HepG2 (cell line): ENCODE data around the gene CERS6. TPM values are rescaled to one million over a fixed set of nuclear protein-coding genes. Genes with fewer than 3 reads are reported as not detected.

Experiments used
- FOXM1 ChIP-seq: sonication (generic); formaldehyde crosslinking; IDR thresholded peaks from 2 replicates; pipeline ENCODE4 v1.5.0; 2020; ENCODE audit warnings: missing genetic modification reagents
- GTF3A ChIP-seq: sonication (generic); formaldehyde crosslinking; conservative IDR thresholded peaks from 2 replicates; pipeline ENCODE4 v1.4.0; 2020; ENCODE audit warnings: mild to moderate bottlenecking, missing genetic modification reagents
- HNF4G ChIP-seq, 2 experiments: sonication (generic) in 1 of 2; formaldehyde crosslinking in 1 of 2; IDR thresholded peaks; 2 replicates each; pipeline versions ENCODE4 v1.4.0 to v1.6.1; 2011 to 2020; ENCODE audit warnings: borderline replicate concordance in 2 of 2, low read depth in 2 of 2, mild to moderate bottlenecking in 2 of 2, low read length in 1 of 2, missing genetic modification reagents in 1 of 2, moderate library complexity in 1 of 2
- MBNL3 ChIP-seq: fragments of 250-450 bp; sonication (Bioruptor Pico); conservative IDR thresholded peaks from 2 replicates; pipeline ENCODE4 v1.8.0; 2022; ENCODE audit warnings: mild to moderate bottlenecking, inconsistent platforms
- MEF2D ChIP-seq: sonication (generic); formaldehyde crosslinking; IDR thresholded peaks from 2 replicates; pipeline ENCODE4 v1.5.1; 2020; ENCODE audit warnings: mild to moderate bottlenecking, missing genetic modification reagents
- NR1H2 ChIP-seq: sonication (generic); formaldehyde crosslinking; IDR thresholded peaks from 2 replicates; pipeline ENCODE4 v1.8.1; 2022; ENCODE audit warnings: low read depth, missing genetic modification reagents, borderline replicate concordance
- RNF219 ChIP-seq: sonication (generic); formaldehyde crosslinking; IDR thresholded peaks from 2 replicates; pipeline ENCODE4 v1.5.0; 2020; ENCODE audit warnings: mild to moderate bottlenecking, missing genetic modification reagents
- SP140L ChIP-seq: sonication (generic); formaldehyde crosslinking; IDR thresholded peaks from 2 replicates; pipeline ENCODE4 v1.4.0; 2020; ENCODE audit warnings: missing genetic modification reagents, borderline replicate concordance
- SP4 ChIP-seq: sonication (generic); formaldehyde crosslinking; IDR thresholded peaks from 2 replicates; pipeline ENCODE4 v1.8.1; 2023; ENCODE audit warnings: mild to moderate bottlenecking, missing genetic modification reagents
- SRSF9 ChIP-seq: fragments of 200-400 bp; formaldehyde crosslinking; IDR thresholded peaks from 2 replicates; pipeline ENCODE4 v1.6.1; 2018; ENCODE audit warnings: borderline replicate concordance, mild to moderate bottlenecking, low read depth, low read length; ENCODE audit not compliant: insufficient read depth, poor library complexity, severe bottlenecking
- TSC22D2 ChIP-seq: sonication (generic); formaldehyde crosslinking; IDR thresholded peaks from 2 replicates; pipeline ENCODE4 v1.5.1; 2020; ENCODE audit warnings: missing genetic modification reagents, mild to moderate bottlenecking, borderline replicate concordance
- YEATS4 ChIP-seq: sonication (generic); formaldehyde crosslinking; IDR thresholded peaks from 2 replicates; pipeline ENCODE4 v1.4.0; 2020; ENCODE audit warnings: missing genetic modification reagents, borderline replicate concordance
- ZBED4 ChIP-seq: sonication (generic); formaldehyde crosslinking; IDR thresholded peaks from 2 replicates; pipeline ENCODE4 v1.4.0; 2020; ENCODE audit warnings: missing genetic modification reagents, borderline replicate concordance
- ZNF20 ChIP-seq: sonication (generic); formaldehyde crosslinking; IDR thresholded peaks from 2 replicates; pipeline ENCODE4 v1.4.0; 2020; ENCODE audit warnings: mild to moderate bottlenecking, moderate library complexity, missing genetic modification reagents
- ZNF3 ChIP-seq: IDR thresholded peaks from 2 replicates; pipeline ENCODE4 v1.7.0; 2017; ENCODE audit warnings: inconsistent platforms
- ZNF362 ChIP-seq: sonication (generic); formaldehyde crosslinking; IDR thresholded peaks from 2 replicates; pipeline ENCODE4 v1.4.0; 2020; ENCODE audit warnings: missing genetic modification reagents, mild to moderate bottlenecking, borderline replicate concordance
- ZNF510 ChIP-seq: sonication (generic); formaldehyde crosslinking; IDR thresholded peaks from 2 replicates; pipeline ENCODE4 v1.4.0; 2020; ENCODE audit warnings: low read depth, mild to moderate bottlenecking, missing genetic modification reagents
- ZNF513 ChIP-seq: sonication (generic); formaldehyde crosslinking; conservative IDR thresholded peaks from 2 replicates; pipeline ENCODE4 v1.5.0; 2020; ENCODE audit warnings: missing genetic modification reagents
- polyA plus RNA-seq, 8 experiments: library from polyadenylated mRNA; depleted of rRNA in 3 of 8; stranded (reverse) in 7 of 8; unstranded in 1 of 8; fragments of >200 nt; fragmentation: Illumina TruSeq in 4 of 8; extraction: Trizol in 4 of 8; gene quantifications; 2 replicates each; pipeline versions ENCODE4 v1.2.1 to v1.2.3, GENCODE V29; 2011 to 2016; ENCODE audit warnings: low read depth in 4 of 8, missing spikeins in 1 of 8, mixed read lengths in 1 of 8; ENCODE audit not compliant: insufficient read depth in 1 of 8
- total RNA-seq, 5 experiments: library from RNA; depleted of rRNA; stranded (reverse); fragments of >200 nt; fragmentation: Illumina TruSeq; extraction: Trizol; gene quantifications; 2 replicates each; pipeline ENCODE4 v1.2.3, GENCODE V29; 2016; ENCODE audit warnings: low read depth in 1 of 5

Gene CERS6
- total and polyA plus RNA-seq, 2 of the 13 experiments (the other 11 are each of a cell fraction or from before 2014, with no cell fraction given) = 10.1 to 20.3 TPM

- TF ChIP-seq ZNF513 = peak; percentile 70; the same call in 1 of the 2 replicates
- no peak for TF ChIP-seq HNF4G (IDR thresholded peaks at IDR 0.05; ENCODE audit: borderline replicate concordance, low read depth, low read length)
- peak; percentile 55 for TF ChIP-seq HNF4G (CRISPR knock-in tag; IDR thresholded peaks at IDR 0.05; ENCODE audit: borderline replicate concordance, low read depth)
- peak; percentile 58 for TF ChIP-seq ZBED4 (CRISPR knock-in tag)
- peak; percentile 21; the same call in 1 of the 2 replicates for TF ChIP-seq GTF3A
- TF ChIP-seq SP4 (CRISPR knock-in tag) = peak; percentile 87
- TF ChIP-seq MEF2D (CRISPR knock-in tag) = 0 out of 2 replicates have a peak, but pooled peaks have one; percentile 56
- peak; percentile 80; the same call in 1 of the 2 replicates for TF ChIP-seq ZNF510 (CRISPR knock-in tag)
- TF ChIP-seq SRSF9 = no peak
- TF ChIP-seq ZNF3 (CRISPR knock-in tag) = peak; percentile 47; the same call in 1 of the 2 replicates
- TF ChIP-seq ZNF20 (CRISPR knock-in tag) = peak; percentile 91; the same call in 1 of the 2 replicates
- TF ChIP-seq MBNL3 (CRISPR knock-in tag) = 0 out of 2 replicates have a peak, but pooled peaks have one; percentile 21
- TF ChIP-seq TSC22D2 (CRISPR knock-in tag) = peak; percentile 93
- TF ChIP-seq SP140L = peak; percentile 91; the same call in 1 of the 2 replicates
- TF ChIP-seq ZNF362 = peak; percentile 71; the same call in 1 of the 2 replicates
- TF ChIP-seq YEATS4 (CRISPR knock-in tag) = peak; percentile 93
- no peak for TF ChIP-seq FOXM1
- TF ChIP-seq NR1H2 (CRISPR knock-in tag) = peak; percentile 98
- no peak; the same call in 1 of the 2 replicates for TF ChIP-seq RNF219 (CRISPR knock-in tag)
Measured at GRCh38 chr2:168455645-168456520, at the start of gene CERS6 (continued).
